OCI-LY7 (cell line): ENCODE data around the gene HDAC9. TPM values are rescaled to one million over a fixed set of nuclear protein-coding genes. Genes with fewer than 3 reads are reported as not detected.

Experiments used
- BruUV-seq: library from RNA; stranded (reverse); fragments of 400-500 nt; replicated peaks from 2 replicates; lab custom pipeline; 2021; lab: Mats Ljungman, UMichigan
- CTCF ChIA-PET: fragments of 300-600 bp; sonication (Branson Sonifier 250); formaldehyde crosslinking; loops from one replicate; lab custom pipeline; 2022; ENCODE audit warnings: antibody characterized with exemption; ENCODE audit not compliant: unreplicated experiment; lab: Charles Lee
- POLR2A ChIA-PET: fragments of 300-600 bp; sonication (Branson Sonifier 250); formaldehyde crosslinking; loops from one replicate; lab custom pipeline; 2022; ENCODE audit warnings: antibody characterized with exemption; lab: Charles Lee
- DNase-seq: peaks from one replicate; pipeline ENCODE4 v3.0.0-alpha.2; 2015; ENCODE audit warnings: low spot score
- H2AFZ ChIP-seq: fragments of 200-600 bp; sonication (generic), shearing (Covaris generic); 2 replicates; pipeline ENCODE4 v1.6.1; 2014; ENCODE audit warnings: mild to moderate bottlenecking, antibody characterized with exemption, low read length, moderate library complexity
- H3K27ac ChIP-seq: fragments of 200-600 bp; sonication (generic); 2 replicates; pipeline ENCODE4 v1.5.1; 2014; ENCODE audit warnings: mixed run types, low read depth, mild to moderate bottlenecking, moderate library complexity, low read length, inconsistent platforms; ENCODE audit not compliant: poor library complexity, severe bottlenecking
- H3K36me3 ChIP-seq: fragments of 200-600 bp; sonication (generic); 2 replicates; pipeline ENCODE4 v1.6.1; 2014; ENCODE audit warnings: mild to moderate bottlenecking, antibody characterized with exemption, low read length, moderate library complexity, mixed read lengths; ENCODE audit not compliant: insufficient read depth
- H3K4me1 ChIP-seq: fragments of 200-600 bp; sonication (generic); 2 replicates; pipeline ENCODE4 v1.5.1; 2014; ENCODE audit warnings: mild to moderate bottlenecking, low read length; ENCODE audit not compliant: insufficient read depth, poor library complexity, severe bottlenecking
- H3K4me2 ChIP-seq: fragments of 200-600 bp; sonication (generic); 2 replicates; pipeline ENCODE4 v1.6.1; 2014; ENCODE audit warnings: mild to moderate bottlenecking, low read length
- H3K4me3 ChIP-seq: fragments of 200-600 bp; sonication (generic); 2 replicates; pipeline ENCODE4 v1.5.1; 2014; ENCODE audit warnings: mild to moderate bottlenecking, low read depth, low read length; ENCODE audit not compliant: poor library complexity, severe bottlenecking
- H3K79me2 ChIP-seq: fragments of 200-600 bp; sonication (generic); 2 replicates; pipeline ENCODE4 v1.6.1; 2016; ENCODE audit warnings: low read depth, mild to moderate bottlenecking, low read length, moderate library complexity, mixed read lengths; ENCODE audit not compliant: insufficient read depth
- H3K9me2 ChIP-seq: fragments of 200-600 bp; sonication (generic); 2 replicates; pipeline ENCODE4 v1.6.1; 2016; ENCODE audit warnings: mild to moderate bottlenecking, low read length, mixed read lengths; ENCODE audit not compliant: insufficient read depth
- H3K9me3 ChIP-seq: fragments of 200-600 bp; sonication (generic); 2 replicates; pipeline ENCODE4 v1.6.1; 2014; ENCODE audit warnings: mild to moderate bottlenecking, mixed run types, low read length, mixed read lengths
- H4K20me1 ChIP-seq: fragments of 200-600 bp; sonication (generic); 2 replicates; pipeline ENCODE4 v1.6.1; 2014; ENCODE audit warnings: mild to moderate bottlenecking, antibody characterized with exemption, low read length, moderate library complexity, mixed read lengths; ENCODE audit not compliant: insufficient read depth
- CTCF ChIP-seq: fragments of 200-600 bp; sonication (generic); conservative IDR thresholded peaks from 2 replicates; pipeline ENCODE4 v1.5.1; 2014; ENCODE audit warnings: mild to moderate bottlenecking, antibody characterized with exemption, low read length, moderate library complexity, mixed read lengths
- EZH2phosphoT487 ChIP-seq: fragments of 200-600 bp; sonication (generic); IDR thresholded peaks from 2 replicates; pipeline ENCODE4 v1.6.1; 2018; ENCODE audit warnings: low read depth, borderline replicate concordance, mild to moderate bottlenecking, mixed run types, antibody characterized with exemption, low read length, moderate library complexity, mixed read lengths
- intact Hi-C: fragments of 100-400 bp; cut with micrococcal nuclease; formaldehyde crosslinking; loops from one replicate; pipeline ENCODE4 v1.10.0; 2022; ENCODE audit not compliant: unreplicated experiment
- total RNA-seq, 2 experiments: library from RNA; depleted of rRNA in 1 of 2; stranded (reverse); fragments of >200 nt in 1 of 2; shearing (Covaris generic) in 1 of 2; gene quantifications; 2 replicates each; pipeline ENCODE4 v1.2.3, GENCODE V29; 2014 to 2022

HDAC9 gene
- total RNA-seq, 2 experiments from 2014 or later: 58.8 to 91.7 TPM

GRCh38 chr7:18874880-18875279 lies 379.3 kb downstream of the HDAC9 start:
- H2AFZ ChIP-seq: no peak overlapping the region
- no peaks in the 10 kb centered on the region for H3K36me3 ChIP-seq
- H3K27ac ChIP-seq: no peak overlapping the region
- H3K79me2 ChIP-seq: no peaks in the 10 kb centered on the region
- no peaks in the 10 kb centered on the region for H3K9me3 ChIP-seq
- intact Hi-C loops: no loop called here
- no peak overlapping the region for H3K4me3 ChIP-seq
- DNase-seq: no peak
- CTCF ChIA-PET: no interaction called here
- POLR2A ChIA-PET: no interaction called here
- no peaks in the 10 kb centered on the region for H4K20me1 ChIP-seq
- H3K4me1 ChIP-seq: no peaks in the 10 kb centered on the region
- no peak for TF ChIP-seq EZH2phosphoT487
- TF ChIP-seq CTCF: no peak
- H3K9me2 ChIP-seq: no peaks in the 10 kb centered on the region
- no peak overlapping the region for H3K4me2 ChIP-seq
- BruUV-seq: no TSS peak

- Histone ChIP-seq H3K4me1 (no peaks in the 10 kb centered on the region), H3K79me2 (no peaks in the 10 kb centered on the region), H3K9me3 (no peaks in the 10 kb centered on the region), H3K4me2 (no peak overlapping the region), H2AFZ (no peak overlapping the region), H3K27ac (no peak overlapping the region), H3K9me2 (no peaks in the 10 kb centered on the region), H3K36me3 (no peaks in the 10 kb centered on the region), H3K4me3 (no peak overlapping the region), H4K20me1 (no peaks in the 10 kb centered on the region)
- DNase-seq: no peak
- intact Hi-C loops: no loop called here
- POLR2A ChIA-PET: interaction anchor here (0.5 kb wide), 1 partner anchor 90 kb away, joined by 4 read pairs; no protein-coding TSS in a partner anchor
- CTCF ChIA-PET: no interaction called here
- TF ChIP-seq EZH2phosphoT487: no peak
- no TSS peak for BruUV-seq
Observed at GRCh38 chr7:18877874-18878273, 382.3 kb downstream of the HDAC9 start.

- H3K9me2 ChIP-seq: no peaks in the 10 kb centered on the region
- no peaks in the 10 kb centered on the region for H4K20me1 ChIP-seq
- TF ChIP-seq CTCF (no peak), EZH2phosphoT487 (no peak)
- no peak for DNase-seq
- H3K4me3 ChIP-seq: no peak overlapping the region
- intact Hi-C loops: no loop called here
- no peaks in the 10 kb centered on the region for H3K9me3 ChIP-seq
- BruUV-seq: no TSS peak
- no peak overlapping the region for H3K4me2 ChIP-seq
- H3K79me2 ChIP-seq: no peaks in the 10 kb centered on the region
- ChIA-PET CTCF (no interaction called here), POLR2A (interaction anchor here (0.9 to 1.4 kb wide), 2 partner anchors 14 to 17 kb away, joined by 3 read pairs; no protein-coding TSS in a partner anchor)
- H2AFZ ChIP-seq: no peak overlapping the region
- H3K36me3 ChIP-seq: no peaks in the 10 kb centered on the region
- H3K27ac ChIP-seq: no peak overlapping the region
- no peaks in the 10 kb centered on the region for H3K4me1 ChIP-seq
Observed at GRCh38 chr7:18886832-18887231, 391.3 kb downstream of the HDAC9 start.
